Placental pericyte (primary cell): ENCODE measurements around the gene UGT2B17. TPM values are rescaled to one million over a fixed set of nuclear protein-coding genes. Genes with fewer than 3 reads are reported as not detected.

Experiments
- total RNA-seq: library from RNA; depleted of rRNA; stranded (reverse); fragments of >200 nt; gene quantifications from 2 replicates; pipeline ENCODE4 v1.2.3, GENCODE V29; 2012

UGT2B17 gene
- total RNA-seq, result not detected in 2 replicates

DNA sequence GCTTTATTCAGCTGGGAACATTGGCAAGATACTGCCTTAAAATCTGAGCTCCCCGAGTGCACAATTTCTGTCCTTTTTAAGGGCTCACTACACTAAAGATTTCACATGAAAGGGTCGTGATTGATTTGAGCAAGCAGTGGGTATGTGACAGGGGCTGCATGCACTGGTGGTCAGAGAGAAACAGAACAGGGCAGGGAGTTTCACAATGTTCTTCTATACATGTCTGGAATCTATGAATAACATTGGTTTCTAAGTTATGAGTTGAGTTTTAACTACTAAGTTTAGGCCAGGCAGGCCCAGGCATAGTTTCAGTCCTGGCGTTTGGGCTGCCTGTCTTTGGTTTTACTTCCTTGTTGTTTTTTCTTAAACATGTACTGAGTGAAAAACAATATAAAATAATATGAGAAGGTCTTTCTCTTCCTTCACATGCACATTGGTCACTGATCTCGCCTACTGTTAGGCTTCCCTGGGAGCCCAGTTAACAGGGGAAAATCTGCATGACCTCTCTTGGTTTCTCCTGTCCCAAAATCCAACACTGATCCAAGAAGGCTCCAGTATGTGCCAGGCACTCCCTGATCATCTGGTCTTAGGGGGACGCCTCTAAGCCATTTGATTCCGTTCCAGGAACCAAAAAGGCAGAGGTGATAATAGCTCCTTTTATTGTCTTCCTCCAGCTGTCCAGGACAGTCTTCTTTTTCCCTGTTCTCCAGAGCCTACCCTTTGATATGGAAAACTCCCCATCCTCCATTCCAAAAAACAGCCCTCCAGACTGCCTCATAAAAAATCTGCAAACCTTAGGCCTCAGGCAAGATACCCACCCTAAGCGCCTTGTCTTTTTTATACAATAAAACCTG lies at the start of gene UGT2B17:
TSS of gene UGT2B17 (minus strand) at position 51 of the 854 bp plus-strand sequence. CDS start 7,838 bp downstream, outside the sequence.

Other genes starting within 250 kb of the UGT2B17 start
- 38.9 and 53.2 TPM in 2 replicates for gene YTHDC1, start 226.2 kb downstream of the UGT2B17 start, total RNA-seq
- not detected in 2 replicates for gene TMPRSS11E, start 128.9 kb downstream of the UGT2B17 start, total RNA-seq
- not detected in 2 replicates for gene UGT2B15, start 94.3 kb upstream of the UGT2B17 start, total RNA-seq
- gene UGT2B10, start 239.7 kb upstream of the UGT2B17 start, total RNA-seq, result not detected in 2 replicates